ENCODE data around the gene RASGRF1.

GRCh38 chr15:78949461-78949860 is 141.1 kb downstream of the RASGRF1 start:
- TF ChIP-seq CTCF (IDR thresholded peaks at IDR 0.05; ENCODE audit: low read length) (no peak), EZH2 (optimal IDR thresholded peaks at IDR 0.05; ENCODE audit: low read depth, low read length) (no peak)

All from MM.1S (cell line).